Measurements from ENCODE around the gene GALNT14.

GALNT14 gene

DNA sequence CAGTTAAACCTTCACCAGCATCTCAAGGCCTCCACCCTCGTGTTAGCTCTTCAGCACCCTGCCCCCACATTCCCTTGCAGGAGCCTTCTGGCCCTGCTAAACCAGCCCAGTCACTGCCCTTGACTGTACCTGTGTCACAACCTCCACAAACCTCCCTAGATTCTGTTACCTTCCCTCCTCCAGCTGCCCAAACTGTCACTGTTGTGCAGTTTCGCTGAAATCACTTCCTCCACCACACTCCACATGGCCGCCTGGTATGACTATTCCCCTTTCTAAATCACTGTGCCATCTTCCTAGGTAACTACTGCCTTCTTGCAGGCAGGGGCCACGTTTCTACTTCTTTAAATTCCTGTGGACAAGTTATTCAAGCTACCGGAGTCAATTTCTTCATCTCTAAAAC is 160.2 kb downstream of the GALNT14 start:
- Mint-ChIP-seq H3K27me3 (peaks cover 32 to 45% of the 10 kb centered on the region in 2 donors), H3K4me1 (ENCODE audit: low read depth in 2 of 2) (no peaks in the 10 kb centered on the region), H3K27ac (no peak overlapping the region), H3K9me3 (no peaks in the 10 kb centered on the region), H3K4me3 (no peak overlapping the region), H3K36me3 (ENCODE audit: insufficient read depth) (no peaks in the 10 kb centered on the region)
- DNase-seq (no peak), ATAC-seq (replicated peaks) (no peak)

DNA sequence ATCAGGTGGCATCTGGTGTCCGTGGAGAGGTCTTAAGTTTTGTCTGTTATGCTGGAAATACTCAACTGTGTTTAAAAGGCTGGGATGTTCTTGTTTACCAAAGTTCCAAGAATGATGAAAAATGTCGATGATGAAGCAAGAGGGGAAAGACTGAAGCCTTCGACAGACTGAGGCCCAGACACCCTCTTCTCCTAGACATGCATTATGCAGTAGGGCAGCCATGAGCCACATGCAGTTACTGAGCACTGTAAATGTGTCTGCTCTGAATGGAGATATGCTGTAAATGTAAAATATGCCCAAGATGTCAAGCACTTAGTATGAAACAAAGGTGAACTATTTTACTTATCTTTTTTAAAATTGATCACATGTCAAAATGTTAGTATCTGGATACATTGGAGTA is 163.1 kb downstream of the GALNT14 start:
- no peak for DNase-seq
- no peak for ATAC-seq (replicated peaks)
- Mint-ChIP-seq H3K9me3 (no peaks in the 10 kb centered on the region), H3K27ac (no peak overlapping the region), H3K36me3 (ENCODE audit: insufficient read depth) (no peaks in the 10 kb centered on the region), H3K4me1 (ENCODE audit: low read depth in 2 of 2) (no peaks in the 10 kb centered on the region), H3K4me3 (no peak overlapping the region), H3K27me3 (peaks cover 32 to 45% of the 10 kb centered on the region in 2 donors)

DNA sequence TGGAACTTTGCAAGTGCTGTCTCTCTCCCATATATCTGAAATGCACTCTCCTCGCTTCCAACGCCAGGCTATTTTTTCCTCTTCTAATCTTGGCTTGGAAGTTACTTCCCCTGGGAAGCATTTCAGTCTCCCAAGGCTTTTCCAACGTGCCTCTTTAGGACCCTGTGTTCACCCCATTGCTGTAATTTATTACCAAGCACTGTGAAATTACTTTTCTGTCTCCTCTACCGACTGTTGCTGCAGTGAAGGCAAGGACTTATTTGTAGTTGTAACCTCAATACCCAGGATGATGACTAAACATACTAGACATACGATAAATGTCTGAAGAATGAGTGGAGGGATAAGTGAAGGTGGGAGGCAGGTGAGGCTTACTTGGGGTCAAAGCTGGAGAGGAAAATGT is 163.7 kb downstream of the GALNT14 start:
- Mint-ChIP-seq H3K27me3 (peaks cover 34 to 39% of the 10 kb centered on the region in 2 donors), H3K27ac (no peak overlapping the region), H3K36me3 (ENCODE audit: insufficient read depth) (no peaks in the 10 kb centered on the region), H3K9me3 (no peaks in the 10 kb centered on the region), H3K4me1 (ENCODE audit: low read depth in 2 of 2) (no peaks in the 10 kb centered on the region), H3K4me3 (no peak overlapping the region)
- DNase-seq (no peak), ATAC-seq (replicated peaks) (no peak)

DNA sequence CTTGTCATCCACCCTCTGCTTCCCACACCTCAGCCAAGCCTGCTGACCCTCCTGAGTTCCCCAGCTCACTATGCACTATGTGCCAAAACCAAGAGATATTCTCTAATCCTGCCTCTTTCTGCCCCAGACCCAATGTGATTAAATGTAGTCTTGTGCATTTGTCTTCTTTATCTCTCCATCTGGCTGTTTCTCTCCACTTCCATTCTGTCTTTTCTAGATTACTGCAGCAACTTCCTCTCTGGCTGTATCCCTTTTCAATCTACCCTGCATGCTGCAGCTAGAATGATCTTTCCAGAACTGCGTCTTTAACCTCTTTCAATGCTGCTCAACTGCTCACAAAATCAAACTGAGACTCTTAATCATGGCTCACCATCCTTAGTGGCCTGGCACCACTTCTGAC is 164.1 kb downstream of the GALNT14 start:
- DNase-seq (no peak), ATAC-seq (replicated peaks) (no peak)
- H3K4me1 Mint-ChIP-seq (ENCODE audit: low read depth in 2 of 2), result no peaks in the 10 kb centered on the region
- H3K27me3 Mint-ChIP-seq, result peaks cover 36 to 38% of the 10 kb centered on the region in 2 donors
- no peaks in the 10 kb centered on the region for H3K9me3 Mint-ChIP-seq
- no peak overlapping the region for H3K27ac Mint-ChIP-seq
- H3K4me3 Mint-ChIP-seq, result no peak overlapping the region
- H3K36me3 Mint-ChIP-seq (ENCODE audit: insufficient read depth), result no peaks in the 10 kb centered on the region

DNA sequence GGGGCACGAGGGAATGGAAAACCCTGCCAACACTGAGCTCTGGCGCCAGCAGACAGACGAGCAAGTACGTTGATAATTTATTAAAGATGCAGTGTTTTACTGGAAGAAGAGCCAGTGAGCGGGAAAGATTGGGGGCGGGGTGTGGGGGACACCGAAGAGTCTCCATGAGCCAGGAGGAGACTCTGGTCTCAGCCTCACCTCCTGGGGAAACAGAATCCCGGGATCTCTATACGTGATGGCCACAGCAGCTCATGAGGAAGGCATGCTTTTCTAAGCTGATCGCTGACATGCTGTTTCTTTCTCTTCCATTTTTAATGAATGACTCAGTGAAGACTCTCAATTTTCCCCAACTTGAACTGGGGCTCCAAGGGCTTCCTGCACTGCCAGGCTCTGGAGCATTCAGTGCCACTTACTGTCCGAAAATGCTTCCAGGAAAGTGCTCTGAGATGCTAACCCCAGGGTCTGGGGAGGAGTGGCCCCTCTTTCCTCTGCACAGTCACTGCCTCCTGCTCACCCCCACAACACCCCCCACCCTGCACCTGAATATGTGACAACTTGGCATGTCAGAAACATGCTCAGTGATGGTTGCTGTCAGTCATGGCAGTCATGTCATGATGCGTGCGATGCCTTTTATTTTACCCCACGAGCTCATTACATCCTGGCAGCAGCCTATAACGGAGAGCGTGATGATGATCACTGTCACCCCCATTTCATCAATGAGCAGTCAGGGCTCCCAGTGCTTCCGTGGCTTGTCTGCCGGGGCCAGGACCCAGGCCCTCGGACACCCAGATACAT is 166.8 kb downstream of the GALNT14 start:
- Mint-ChIP-seq H3K27me3 (peaks cover 41 to 46% of the 10 kb centered on the region in 2 donors), H3K27ac (no peak overlapping the region), H3K9me3 (no peaks in the 10 kb centered on the region), H3K36me3 (ENCODE audit: insufficient read depth) (no peaks in the 10 kb centered on the region), H3K4me1 (ENCODE audit: low read depth in 2 of 2) (no peaks in the 10 kb centered on the region), H3K4me3 (no peak overlapping the region)
- no peak for ATAC-seq (replicated peaks)
- no peak for DNase-seq

DNA sequence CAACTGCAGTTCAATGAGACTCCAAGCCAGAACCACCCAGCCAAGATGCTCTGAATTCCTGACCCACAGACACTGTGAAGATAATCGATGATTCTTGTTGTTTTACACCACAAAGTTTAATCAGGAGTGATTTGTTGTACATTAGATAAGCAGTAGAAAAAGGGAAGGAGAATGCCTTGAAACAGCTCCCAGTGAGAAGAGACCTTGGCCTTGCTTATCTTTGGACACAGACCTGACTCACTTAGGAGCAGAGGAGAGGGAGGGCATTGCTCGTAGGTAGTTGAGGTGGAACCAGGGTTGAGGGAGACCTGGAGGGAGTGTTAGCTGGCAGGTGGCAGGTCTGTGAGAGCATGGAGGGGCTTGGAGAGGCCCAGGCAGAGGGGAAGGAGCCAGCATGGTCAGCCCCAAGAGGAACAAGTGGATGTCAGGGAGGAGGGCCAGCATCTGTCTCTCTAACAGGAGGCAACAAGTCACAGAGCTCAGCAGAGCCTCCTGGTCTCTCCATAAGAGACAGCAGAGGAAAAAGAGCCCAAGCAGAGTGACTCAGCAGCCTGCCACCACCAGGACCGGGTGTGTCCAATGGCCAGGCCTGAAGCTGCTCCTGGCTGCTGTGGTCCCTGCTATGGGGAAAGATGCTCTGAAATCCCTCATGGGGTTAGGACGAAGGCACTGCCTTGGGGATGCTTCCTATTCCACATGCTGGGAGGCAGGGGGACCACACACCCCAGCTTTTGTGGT is 169.4 kb downstream of the GALNT14 start:
- DNase-seq, result no peak
- ATAC-seq (replicated peaks), result no peak
- H3K27me3 Mint-ChIP-seq, result peaks cover 42 to 72% of the 10 kb centered on the region in 2 donors
- H3K27ac Mint-ChIP-seq, result no peak overlapping the region
- H3K4me1 Mint-ChIP-seq (ENCODE audit: low read depth in 2 of 2), result no peaks in the 10 kb centered on the region
- peaks cover 3% of the 10 kb centered on the region for H3K36me3 Mint-ChIP-seq (ENCODE audit: insufficient read depth)
- H3K4me3 Mint-ChIP-seq, result no peak overlapping the region
- no peaks in the 10 kb centered on the region for H3K9me3 Mint-ChIP-seq

DNA sequence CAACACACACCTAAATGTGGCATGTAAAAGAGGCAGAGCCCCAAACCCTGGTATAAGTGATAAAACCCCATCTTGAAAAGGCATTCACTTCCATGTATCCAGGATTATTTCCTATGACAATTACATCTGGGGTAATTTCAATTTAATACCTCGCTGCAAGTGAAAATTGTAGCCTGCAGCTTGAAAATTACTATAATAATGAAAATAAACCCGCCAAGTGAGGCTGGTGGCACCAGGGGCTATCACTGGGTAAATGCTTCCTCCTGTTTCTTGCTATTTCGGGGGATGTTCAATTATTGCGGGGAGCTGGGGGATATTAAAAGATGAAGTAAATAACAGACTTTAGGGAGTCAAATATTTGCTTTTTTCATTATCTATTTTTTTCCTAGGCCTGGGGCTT is 171.5 kb downstream of the GALNT14 start:
- ATAC-seq (replicated peaks), result no peak
- Mint-ChIP-seq H3K9me3 (no peaks in the 10 kb centered on the region), H3K27me3 (peaks cover 48 to 88% of the 10 kb centered on the region in 2 donors), H3K4me1 (ENCODE audit: low read depth in 2 of 2) (no peaks in the 10 kb centered on the region), H3K4me3 (no peak overlapping the region), H3K36me3 (ENCODE audit: insufficient read depth) (peaks cover 3% of the 10 kb centered on the region), H3K27ac (no peak overlapping the region)
- DNase-seq, result no peak

DNA sequence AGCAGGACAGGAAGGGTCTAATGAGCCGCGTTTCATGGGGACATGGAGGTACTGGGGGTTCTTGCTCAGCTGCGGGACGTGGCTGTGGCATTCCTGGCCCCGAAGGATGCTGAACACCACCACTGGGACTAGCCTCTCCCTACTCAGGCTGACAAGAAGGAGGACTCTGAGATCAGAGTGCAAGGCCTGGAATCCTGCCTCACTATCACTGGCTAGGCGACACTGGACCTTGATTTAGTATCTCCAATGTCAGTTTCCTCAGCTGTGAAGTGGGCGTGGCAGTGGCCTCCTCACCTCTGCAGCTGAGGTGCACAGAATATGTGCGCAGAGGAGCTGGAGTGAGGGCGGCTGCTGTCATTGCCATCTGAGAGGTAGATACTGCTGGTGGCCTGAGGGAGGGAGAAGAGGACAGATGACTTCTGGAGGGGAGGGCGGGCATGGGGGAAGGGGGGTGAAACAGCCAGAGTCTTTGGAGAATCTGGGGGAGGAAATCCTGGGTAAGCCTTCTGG is 173.2 kb downstream of the GALNT14 start:
- Mint-ChIP-seq H3K9me3 (no peaks in the 10 kb centered on the region), H3K27ac (no peak overlapping the region), H3K36me3 (ENCODE audit: insufficient read depth) (peaks cover 3% of the 10 kb centered on the region), H3K27me3 (peaks cover 48 to 75% of the 10 kb centered on the region in 2 donors), H3K4me1 (ENCODE audit: low read depth in 2 of 2) (no peaks in the 10 kb centered on the region), H3K4me3 (no peak overlapping the region)
- ATAC-seq (replicated peaks), result no peak
- DNase-seq, result no peak

DNA sequence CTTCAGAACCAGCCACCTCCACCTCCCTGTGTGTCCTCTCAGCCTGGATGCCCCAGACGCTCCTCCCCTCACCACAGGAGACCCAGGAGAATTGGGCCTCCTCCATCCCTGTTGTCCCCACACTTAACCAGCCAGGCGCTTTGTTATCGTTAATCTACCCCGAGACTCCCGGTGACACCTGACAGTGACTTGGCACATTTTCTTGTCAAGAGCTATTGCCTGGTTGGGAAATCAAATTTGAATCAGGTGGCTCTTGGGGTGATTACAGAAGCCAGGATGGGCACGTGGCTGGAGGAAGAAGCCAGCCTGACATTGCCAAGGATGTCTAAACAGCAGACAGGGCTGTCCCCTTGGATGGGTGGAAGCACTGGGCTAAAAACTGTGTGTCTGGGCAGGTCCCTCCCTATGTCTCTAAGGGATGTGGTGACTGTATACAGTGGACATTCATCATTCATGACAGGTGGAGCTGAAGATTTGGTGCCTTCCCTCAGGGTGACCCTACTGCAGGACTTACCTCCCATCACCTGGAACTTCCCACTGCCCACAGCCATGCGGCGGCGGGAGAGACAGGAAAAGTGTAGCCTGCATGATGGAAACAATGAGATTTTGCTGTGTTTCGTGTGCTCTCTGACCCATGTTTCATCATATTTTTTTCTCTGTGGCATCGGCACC is 173.8 kb downstream of the GALNT14 start:
- Mint-ChIP-seq H3K9me3 (no peaks in the 10 kb centered on the region), H3K36me3 (ENCODE audit: insufficient read depth) (peaks cover 3% of the 10 kb centered on the region), H3K27ac (no peak overlapping the region), H3K27me3 (peaks cover 45 to 76% of the 10 kb centered on the region in 2 donors), H3K4me3 (no peak overlapping the region), H3K4me1 (ENCODE audit: low read depth in 2 of 2) (no peaks in the 10 kb centered on the region)
- DNase-seq (no peak), ATAC-seq (replicated peaks) (no peak)

DNA sequence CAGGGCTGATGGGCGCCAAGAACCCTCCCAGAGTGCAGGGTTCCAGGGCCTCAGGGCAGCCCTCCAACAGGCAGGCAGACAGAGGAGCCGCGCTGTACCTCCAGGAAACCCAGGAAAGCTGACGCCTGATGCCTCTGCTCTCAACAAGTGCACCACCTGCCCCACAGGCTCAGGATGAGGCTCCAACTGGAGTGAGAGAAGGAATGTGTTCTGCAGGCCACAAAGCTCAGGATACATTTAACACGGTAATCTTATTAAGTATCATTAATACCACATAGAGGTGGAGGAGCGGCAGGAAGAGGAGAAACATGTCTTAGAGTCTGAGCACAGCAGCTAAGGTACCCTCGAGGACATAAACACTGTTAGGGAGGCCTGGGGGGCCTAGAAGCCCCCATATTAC is 175.1 kb downstream of the GALNT14 start:
- H3K27ac Mint-ChIP-seq, result no peak overlapping the region
- H3K36me3 Mint-ChIP-seq (ENCODE audit: insufficient read depth), result peaks cover 3% of the 10 kb centered on the region
- no peak overlapping the region for H3K4me3 Mint-ChIP-seq
- ATAC-seq (replicated peaks), result no peak
- H3K27me3 Mint-ChIP-seq, result peaks cover 41 to 72% of the 10 kb centered on the region in 2 donors
- DNase-seq, result no peak
- H3K4me1 Mint-ChIP-seq (ENCODE audit: low read depth in 2 of 2), result no peaks in the 10 kb centered on the region
- no peaks in the 10 kb centered on the region for H3K9me3 Mint-ChIP-seq

DNA sequence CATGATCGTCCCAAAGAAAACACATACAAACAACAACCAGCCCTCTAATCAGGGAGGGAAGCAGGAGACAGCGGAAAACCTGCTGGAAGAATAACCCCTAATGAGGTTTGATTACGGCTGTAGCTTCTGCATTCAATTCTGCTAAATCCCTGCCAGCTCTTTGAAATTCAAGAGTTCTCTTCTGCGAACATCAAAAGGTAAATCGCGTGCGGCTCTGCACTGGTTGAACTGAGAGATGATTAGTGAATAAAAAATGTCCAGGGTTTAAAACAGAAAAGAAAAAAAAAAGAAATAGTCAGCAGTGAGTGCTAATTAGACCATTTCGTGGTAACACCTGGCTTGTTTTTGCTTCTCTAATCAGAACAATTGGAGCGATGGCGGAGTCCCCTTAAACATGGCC is 178.0 kb downstream of the GALNT14 start:
- Mint-ChIP-seq H3K36me3 (ENCODE audit: insufficient read depth) (no peaks in the 10 kb centered on the region), H3K27ac (no peak overlapping the region), H3K27me3 (peaks cover 23 to 42% of the 10 kb centered on the region in 2 donors), H3K9me3 (no peaks in the 10 kb centered on the region), H3K4me3 (no peak overlapping the region), H3K4me1 (ENCODE audit: low read depth in 2 of 2) (no peaks in the 10 kb centered on the region)
- DNase-seq (no peak), ATAC-seq (replicated peaks) (no peak)

DNA sequence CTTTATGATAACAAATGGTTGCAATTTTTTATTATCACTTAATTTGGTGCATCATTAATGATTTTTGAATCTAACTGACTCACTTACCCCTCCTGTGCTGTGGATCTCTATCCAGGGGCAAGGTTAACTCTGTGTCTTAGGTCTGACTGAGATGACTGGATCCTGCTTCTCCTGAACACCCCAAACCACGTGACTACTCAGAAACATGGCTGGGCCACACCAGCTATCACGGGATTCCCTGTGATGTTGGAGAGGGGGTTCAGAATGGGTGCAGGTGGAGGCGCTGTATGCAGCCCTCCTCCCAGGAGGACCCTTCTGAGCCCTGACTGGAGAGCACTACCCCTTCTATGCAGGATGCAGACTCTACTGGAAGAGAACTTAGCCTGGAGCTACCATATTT is 178.6 kb downstream of the GALNT14 start:
- H3K27ac Mint-ChIP-seq, result no peak overlapping the region

DNA sequence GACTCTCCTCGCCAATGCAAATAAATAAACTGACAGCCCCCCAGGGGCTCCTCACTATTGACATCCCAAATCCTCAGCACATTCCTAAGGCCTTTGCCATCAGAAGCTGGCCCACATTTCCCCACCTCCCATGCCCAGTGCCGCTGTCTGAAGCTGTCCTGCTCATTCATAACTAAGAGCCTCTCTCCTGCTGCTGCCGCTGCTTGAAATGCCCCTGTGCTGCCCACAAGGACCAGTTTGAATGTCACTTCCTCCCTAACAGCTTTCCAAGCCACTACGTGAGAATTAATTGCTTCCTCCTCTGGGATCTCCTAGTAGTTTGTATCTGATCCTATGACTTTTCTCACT is 179.3 kb downstream of the GALNT14 start:
- Mint-ChIP-seq H3K27ac (no peak overlapping the region), H3K36me3 (ENCODE audit: insufficient read depth) (no peaks in the 10 kb centered on the region), H3K9me3 (no peaks in the 10 kb centered on the region), H3K4me1 (ENCODE audit: low read depth in 2 of 2) (no peaks in the 10 kb centered on the region), H3K27me3 (peaks cover 13 to 29% of the 10 kb centered on the region in 2 donors), H3K4me3 (no peak overlapping the region)
- no peak for DNase-seq
- ATAC-seq (replicated peaks), result no peak

More for the DNA sequence above, 178.6 kb downstream of the GALNT14 start:
- Mint-ChIP-seq H3K4me1 (ENCODE audit: low read depth in 2 of 2) (no peaks in the 10 kb centered on the region), H3K4me3 (no peak overlapping the region), H3K9me3 (no peaks in the 10 kb centered on the region), H3K36me3 (ENCODE audit: insufficient read depth) (no peaks in the 10 kb centered on the region), H3K27me3 (peaks cover 17 to 37% of the 10 kb centered on the region in 2 donors)
- DNase-seq (no peak), ATAC-seq (replicated peaks) (no peak)
